Type B pancreatic cell (in vitro differentiated cells): ENCODE data around the gene UBL5. TPM values are rescaled to one million over a fixed set of nuclear protein-coding genes. Genes with fewer than 3 reads are reported as not detected.
"Not testable (repeated sequence)": the region's sequence is repeated elsewhere in the genome, so short reads cannot be mapped to it uniquely, and the experiment has no call there.

Experiments used
- DNase-seq: peaks from one replicate; pipeline ENCODE4 v3.0.0; 2021; ENCODE audit warnings: mixed read lengths; ENCODE audit not compliant: unreplicated experiment; ENCODE audit errors: extremely low spot score
- H3K27ac Mint-ChIP-seq: 2 replicates; pipeline ENCODE4 v1.8.0; 2021; ENCODE audit warnings: mild to moderate bottlenecking, mixed read lengths
- H3K27me3 Mint-ChIP-seq: 2 replicates; pipeline ENCODE4 v1.8.0; 2021; ENCODE audit warnings: mixed read lengths
- H3K36me3 Mint-ChIP-seq: 2 replicates; pipeline ENCODE4 v1.8.0; 2021; ENCODE audit warnings: mixed read lengths
- H3K4me1 Mint-ChIP-seq: one replicate; pipeline ENCODE4 v1.8.0; 2021; ENCODE audit warnings: mixed read lengths; ENCODE audit not compliant: unreplicated experiment
- H3K4me3 Mint-ChIP-seq: 2 replicates; pipeline ENCODE4 v1.8.0; 2021; ENCODE audit warnings: mild to moderate bottlenecking, mixed read lengths
- H3K9me3 Mint-ChIP-seq: 2 replicates; pipeline ENCODE4 v1.8.0; 2021; ENCODE audit warnings: mixed read lengths
- CTCF ChIP-seq: fragments of 200-600 bp; sonication (generic); conservative IDR thresholded peaks from 2 replicates; pipeline ENCODE4 v1.5.0; 2021; ENCODE audit warnings: antibody characterized with exemption, mild to moderate bottlenecking
- total RNA-seq: library from RNA; stranded (reverse); gene quantifications from 2 replicates; pipeline ENCODE4 v1.2.1, GENCODE V29; 2021; ENCODE audit warnings: low replicate concordance

The UBL5 gene
- total RNA-seq, 1 donor from 2014 or later, result 347 TPM

- no peaks in the 10 kb centered on the region for H3K9me3 Mint-ChIP-seq
- no peak for DNase-seq
Measured at GRCh38 chr19:9819596-9819909, 8.2 kb upstream of the UBL5 start.

GRCh38 chr19:9820034-9820433 lies 7.7 kb upstream of the UBL5 start:
- H3K36me3 Mint-ChIP-seq, result peaks cover 11% of the 10 kb centered on the region
- H3K9me3 Mint-ChIP-seq, DNase-seq, H3K27me3 Mint-ChIP-seq: not testable (repeated sequence)
- peak overlapping the region; percentile 93 for H3K4me3 Mint-ChIP-seq
- peak overlapping the region; percentile 98 for H3K27ac Mint-ChIP-seq
- peaks cover 25% of the 10 kb centered on the region for H3K4me1 Mint-ChIP-seq

More at GRCh38 chr19:9819596-9819909, 8.2 kb upstream of the UBL5 start:
- H3K27me3 Mint-ChIP-seq, result no peaks in the 10 kb centered on the region
- H3K4me3 Mint-ChIP-seq, result peak overlapping the region; percentile 93
- H3K36me3 Mint-ChIP-seq, result peaks cover 11% of the 10 kb centered on the region
- no peak for TF ChIP-seq CTCF
- H3K27ac Mint-ChIP-seq, result peak overlapping the region; percentile 98
- H3K4me1 Mint-ChIP-seq, result peaks cover 25% of the 10 kb centered on the region

- Mint-ChIP-seq H3K4me1 (peaks cover 22% of the 10 kb centered on the region), H3K36me3 (peaks cover 4% of the 10 kb centered on the region), H3K4me3 (peak overlapping the region; percentile 54), H3K9me3 (no peaks in the 10 kb centered on the region), H3K27ac (peak overlapping the region; percentile 17), H3K27me3 (no peaks in the 10 kb centered on the region)
- DNase-seq, result no peak
- TF ChIP-seq CTCF, result no peak
Measured at GRCh38 chr19:9823816-9824215, 3.9 kb upstream of the UBL5 start.

GRCh38 chr19:9828551-9829063 lies 889 bp downstream of the UBL5 start:
- Mint-ChIP-seq H3K4me1 (peaks cover 16% of the 10 kb centered on the region), H3K27ac (peak overlapping the region; percentile 97), H3K36me3 (peaks cover 8% of the 10 kb centered on the region), H3K27me3 (no peaks in the 10 kb centered on the region), H3K4me3 (peak overlapping the region; percentile 100), H3K9me3 (no peaks in the 10 kb centered on the region)
- TF ChIP-seq CTCF, result no peak
- no peak for DNase-seq

GRCh38 chr19:9834307-9834725 lies 6.6 kb downstream of the UBL5 start:
- no peak for TF ChIP-seq CTCF
- Mint-ChIP-seq H3K36me3 (peaks cover 4% of the 10 kb centered on the region), H3K4me3 (peak overlapping the region; percentile 93), H3K27ac (peak overlapping the region; percentile 83), H3K4me1 (peaks cover 4% of the 10 kb centered on the region), H3K27me3 (no peaks in the 10 kb centered on the region), H3K9me3 (no peaks in the 10 kb centered on the region)
- no peak for DNase-seq

GRCh38 chr19:9834726-9835506 lies 7.2 kb downstream of the UBL5 start, which contains the start of gene PIN1:
Gene PIN1, plus strand, starts transcription at chr19:9835318. Its CDS starts 27 bp downstream, at chr19:9835345.
- H3K36me3 Mint-ChIP-seq, result peaks cover 3% of the 10 kb centered on the region
- peak within 1 kb of the TSS; percentile 93 for H3K4me3 Mint-ChIP-seq
- peaks cover 4% of the 10 kb centered on the region for H3K4me1 Mint-ChIP-seq
- no peaks in the 10 kb centered on the region for H3K27me3 Mint-ChIP-seq
- peak within 1 kb of the TSS; percentile 83 for H3K27ac Mint-ChIP-seq
- DNase-seq, result peak; percentile 99
- peak; percentile 68 for TF ChIP-seq CTCF
- H3K9me3 Mint-ChIP-seq, result no peaks in the 10 kb centered on the region
